RWPE2 (cell line): ENCODE data around the gene HES1.
A peak's percentile ranks its signal among the peaks of the same experiment; 100 is the strongest.
"Not testable (repeated sequence)": the region's sequence is repeated elsewhere in the genome, so short reads cannot be mapped to it uniquely, and the experiment has no call there.

Experiments used
- ATAC-seq: fragments of 200-7000 bp; cut with Tn5 transposase; 3 replicates; pipeline ENCODE4 v1.9.1; 2021; ENCODE audit warnings: low read depth
- DNase-seq: peaks from one replicate; pipeline ENCODE4 v3.0.0-alpha.2; 2020; ENCODE audit warnings: low spot score
- H3K27ac ChIP-seq: fragments of 450-650 bp; 2 replicates; pipeline ENCODE4 v1.5.1; 2017; ENCODE audit warnings: mild to moderate bottlenecking; ENCODE audit not compliant: poor library complexity, severe bottlenecking
- H3K27me3 ChIP-seq: fragments of 250-450 bp; sonication (Bioruptor Pico); 2 replicates; pipeline ENCODE4 v1.5.1; 2021; ENCODE audit warnings: mild to moderate bottlenecking, moderate library complexity; ENCODE audit not compliant: insufficient read depth, poor library complexity, severe bottlenecking
- H3K36me3 ChIP-seq: fragments of 250-450 bp; sonication (Bioruptor Pico); 2 replicates; pipeline ENCODE4 v1.5.1; 2020; ENCODE audit warnings: low read depth, mild to moderate bottlenecking, moderate library complexity
- H3K4me1 ChIP-seq: fragments of 250-450 bp; sonication (Bioruptor Pico); 2 replicates; pipeline ENCODE4 v1.5.1; 2021; ENCODE audit warnings: mild to moderate bottlenecking, moderate library complexity; ENCODE audit not compliant: insufficient read depth, poor library complexity, severe bottlenecking
- H3K4me3 ChIP-seq: fragments of 250-450 bp; sonication (Bioruptor Pico); 2 replicates; pipeline ENCODE4 v1.5.1; 2021; ENCODE audit warnings: mild to moderate bottlenecking, moderate library complexity; ENCODE audit not compliant: severe bottlenecking
- H3K9me3 ChIP-seq: fragments of 250-450 bp; sonication (Bioruptor Pico); 2 replicates; pipeline ENCODE4 v1.5.1; 2021; ENCODE audit warnings: mild to moderate bottlenecking, moderate library complexity; ENCODE audit not compliant: severe bottlenecking
- TF ChIP-seq, protein P1 (sequence below): fragments of 450-650 bp; IDR thresholded peaks from one replicate; pipeline ENCODE4 v1.5.1; 2017; ENCODE audit warnings: mild to moderate bottlenecking, moderate library complexity; ENCODE audit not compliant: poor library complexity, severe bottlenecking

The HES1 gene

GRCh38 chr3:194089357-194090177 lies 46.4 kb upstream of the HES1 start:
- peak; percentile 98 for DNase-seq
- H3K36me3 ChIP-seq, result no peaks in the 10 kb centered on the region
- peak; percentile 74 for ATAC-seq
- H3K4me3 ChIP-seq, result no peak overlapping the region
- TF ChIP-seq, protein P1, sequence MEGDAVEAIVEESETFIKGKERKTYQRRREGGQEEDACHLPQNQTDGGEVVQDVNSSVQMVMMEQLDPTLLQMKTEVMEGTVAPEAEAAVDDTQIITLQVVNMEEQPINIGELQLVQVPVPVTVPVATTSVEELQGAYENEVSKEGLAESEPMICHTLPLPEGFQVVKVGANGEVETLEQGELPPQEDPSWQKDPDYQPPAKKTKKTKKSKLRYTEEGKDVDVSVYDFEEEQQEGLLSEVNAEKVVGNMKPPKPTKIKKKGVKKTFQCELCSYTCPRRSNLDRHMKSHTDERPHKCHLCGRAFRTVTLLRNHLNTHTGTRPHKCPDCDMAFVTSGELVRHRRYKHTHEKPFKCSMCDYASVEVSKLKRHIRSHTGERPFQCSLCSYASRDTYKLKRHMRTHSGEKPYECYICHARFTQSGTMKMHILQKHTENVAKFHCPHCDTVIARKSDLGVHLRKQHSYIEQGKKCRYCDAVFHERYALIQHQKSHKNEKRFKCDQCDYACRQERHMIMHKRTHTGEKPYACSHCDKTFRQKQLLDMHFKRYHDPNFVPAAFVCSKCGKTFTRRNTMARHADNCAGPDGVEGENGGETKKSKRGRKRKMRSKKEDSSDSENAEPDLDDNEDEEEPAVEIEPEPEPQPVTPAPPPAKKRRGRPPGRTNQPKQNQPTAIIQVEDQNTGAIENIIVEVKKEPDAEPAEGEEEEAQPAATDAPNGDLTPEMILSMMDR, result no peak
- H3K27me3 ChIP-seq, result no peaks in the 10 kb centered on the region
- peaks cover 29% of the 10 kb centered on the region for H3K4me1 ChIP-seq
- H3K9me3 ChIP-seq, result no peaks in the 10 kb centered on the region
- H3K27ac ChIP-seq, result peak overlapping the region; percentile 71

- not testable (repeated sequence) for H3K4me3 ChIP-seq, H3K27me3 ChIP-seq, DNase-seq, H3K36me3 ChIP-seq, ATAC-seq, H3K9me3 ChIP-seq
- H3K27ac ChIP-seq, result peak overlapping the region; percentile 71
- H3K4me1 ChIP-seq, result peaks cover 31% of the 10 kb centered on the region
Observed at GRCh38 chr3:194090178-194090555, 45.8 kb upstream of the HES1 start.

DNA sequence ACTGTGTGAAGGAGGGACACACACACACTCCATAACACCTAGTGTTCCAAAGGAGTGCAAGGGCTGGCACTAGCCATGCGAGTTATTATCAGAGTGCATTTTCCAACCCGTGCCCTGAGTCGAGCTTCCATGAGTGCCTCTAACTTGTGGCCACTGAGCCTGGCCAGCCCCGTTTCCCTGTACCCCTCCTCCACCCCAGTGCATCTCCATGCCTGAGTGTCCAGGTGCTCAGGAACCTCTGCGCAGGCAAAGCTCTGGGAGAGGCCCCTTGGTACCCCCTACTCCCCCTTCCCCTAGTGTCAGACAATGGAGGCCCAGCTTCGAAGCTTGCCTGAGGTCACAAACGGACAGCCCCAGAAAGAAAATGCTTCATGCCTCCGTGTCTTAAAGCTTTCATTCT lies 45.2 kb upstream of the HES1 start:
- ATAC-seq (no peak), DNase-seq (no peak)
- no peaks in the 10 kb centered on the region for H3K9me3 ChIP-seq
- TF ChIP-seq, protein P1, result no peak
- no peak overlapping the region for H3K4me3 ChIP-seq
- no peaks in the 10 kb centered on the region for H3K27me3 ChIP-seq
- H3K27ac ChIP-seq, result peak overlapping the region; percentile 71
- peaks cover 34% of the 10 kb centered on the region for H3K4me1 ChIP-seq
- H3K36me3 ChIP-seq, result no peaks in the 10 kb centered on the region

GRCh38 chr3:194091141-194091540 lies 44.8 kb upstream of the HES1 start:
- H3K27ac ChIP-seq, result peak overlapping the region; percentile 71
- H3K9me3 ChIP-seq, result no peaks in the 10 kb centered on the region
- DNase-seq (peak; percentile 99), ATAC-seq (peak; percentile 93)
- H3K4me1 ChIP-seq, result peaks cover 34% of the 10 kb centered on the region
- no peaks in the 10 kb centered on the region for H3K36me3 ChIP-seq
- no peaks in the 10 kb centered on the region for H3K27me3 ChIP-seq
- TF ChIP-seq, protein P1, result no peak
- H3K4me3 ChIP-seq, result peak overlapping the region; percentile 15

DNA sequence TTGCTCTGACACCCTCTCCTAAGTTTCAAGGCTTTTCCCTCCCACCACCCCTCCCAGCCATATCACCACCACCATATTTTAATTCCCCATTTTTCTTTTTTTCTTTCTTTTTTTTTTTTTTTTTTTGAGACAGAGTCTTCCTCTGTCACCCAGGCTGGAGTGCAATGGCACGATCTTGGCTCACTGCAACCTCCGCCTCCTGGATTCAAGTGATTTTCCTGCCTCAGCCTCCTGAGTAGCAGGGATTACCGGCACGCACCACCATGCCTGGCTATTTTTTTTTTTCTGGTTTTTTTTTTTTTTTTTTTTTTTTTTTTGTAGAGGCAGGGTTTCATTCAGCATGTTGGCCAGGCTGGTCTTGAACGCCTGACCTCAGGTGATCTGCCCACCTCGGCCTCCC lies 44.1 kb upstream of the HES1 start:
- H3K9me3 ChIP-seq, H3K27me3 ChIP-seq, ATAC-seq, H3K36me3 ChIP-seq, DNase-seq: not testable (repeated sequence)
- Histone ChIP-seq H3K4me1 (peaks cover 34% of the 10 kb centered on the region), H3K27ac (peak overlapping the region; percentile 71), H3K4me3 (peak overlapping the region; percentile 15)

GRCh38 chr3:194092881-194093301 lies 43.1 kb upstream of the HES1 start:
- TF ChIP-seq, protein P1, result no peak
- Histone ChIP-seq H3K9me3 (no peaks in the 10 kb centered on the region), H3K27me3 (no peaks in the 10 kb centered on the region), H3K27ac (no peak overlapping the region), H3K4me3 (no peak overlapping the region), H3K36me3 (no peaks in the 10 kb centered on the region), H3K4me1 (peaks cover 34% of the 10 kb centered on the region)
- no peak for DNase-seq
- no peak for ATAC-seq
